BJ (cell line): ENCODE data around the gene RCOR1. TPM values are rescaled to one million over a fixed set of nuclear protein-coding genes. Genes with fewer than 3 reads are reported as not detected.

ENCODE experiments used
- CTCF ChIA-PET: fragments of 350-600 bp; formaldehyde crosslinking; extraction: SDS; loops from one replicate; lab custom pipeline; 2021; ENCODE audit warnings: antibody characterized with exemption, inconsistent platforms; lab: Yijun Ruan, JAX
- POLR2A ChIA-PET: fragments of 300-600 bp; sonication (Branson Sonifier 250); formaldehyde crosslinking; extraction: SDS; loops from one replicate; lab custom pipeline; 2021; ENCODE audit warnings: antibody characterized with exemption; lab: Charles Lee
- DNase-seq: peaks from one replicate; pipeline ENCODE4 v3.0.0-alpha.2; 2011; ENCODE audit warnings: low read depth
- H3K27me3 ChIP-seq: 2 replicates; pipeline ENCODE4 v1.6.0; 2011; ENCODE audit warnings: low read length; ENCODE audit not compliant: control insufficient read depth, insufficient read depth
- H3K36me3 ChIP-seq: 2 replicates; pipeline ENCODE4 v1.5.1; 2011; ENCODE audit warnings: low read length; ENCODE audit not compliant: control insufficient read depth, insufficient read depth
- H3K4me3 ChIP-seq: 2 replicates; pipeline ENCODE4 v1.5.1; 2011; ENCODE audit warnings: low read depth, mild to moderate bottlenecking, control low read depth, low read length
- polyA plus RNA-seq: library from polyadenylated mRNA; depleted of rRNA; stranded (reverse); fragments of >200 nt; gene quantifications from 2 replicates; pipeline ENCODE4 v1.2.3, GENCODE V29; 2011
- TF ChIP-seq, protein P1 (sequence below): IDR thresholded peaks from 2 replicates; pipeline ENCODE4 v1.5.1; 2011; ENCODE audit warnings: low read depth, mild to moderate bottlenecking, control low read depth, inconsistent platforms, low read length, moderate library complexity; ENCODE audit not compliant: insufficient read depth

Gene RCOR1
- polyA plus RNA-seq, 1 experiment = 7.9 TPM

DNA sequence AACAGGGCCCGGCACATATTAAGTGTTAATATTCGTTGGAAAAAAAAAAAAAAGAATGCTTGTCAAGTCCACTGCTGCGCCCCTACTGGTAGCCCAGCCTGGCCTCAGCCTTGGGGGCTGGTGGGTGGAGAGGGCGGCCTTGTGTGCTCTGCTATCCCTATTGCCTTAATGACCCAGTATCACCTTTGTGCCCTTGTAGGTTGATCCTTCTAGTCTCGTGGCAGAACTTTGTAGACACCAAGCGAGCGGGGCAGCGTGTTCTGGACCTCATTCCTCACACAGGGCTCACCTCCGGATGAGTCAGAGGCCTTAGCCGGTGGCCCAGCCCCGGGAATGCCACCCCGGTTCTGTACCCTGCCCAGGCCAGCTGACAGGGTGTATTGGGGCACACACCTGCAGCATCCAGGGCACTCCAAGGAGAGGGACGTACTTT lies 1.8 kb upstream of the RCOR1 start:
- TF ChIP-seq, protein P1, sequence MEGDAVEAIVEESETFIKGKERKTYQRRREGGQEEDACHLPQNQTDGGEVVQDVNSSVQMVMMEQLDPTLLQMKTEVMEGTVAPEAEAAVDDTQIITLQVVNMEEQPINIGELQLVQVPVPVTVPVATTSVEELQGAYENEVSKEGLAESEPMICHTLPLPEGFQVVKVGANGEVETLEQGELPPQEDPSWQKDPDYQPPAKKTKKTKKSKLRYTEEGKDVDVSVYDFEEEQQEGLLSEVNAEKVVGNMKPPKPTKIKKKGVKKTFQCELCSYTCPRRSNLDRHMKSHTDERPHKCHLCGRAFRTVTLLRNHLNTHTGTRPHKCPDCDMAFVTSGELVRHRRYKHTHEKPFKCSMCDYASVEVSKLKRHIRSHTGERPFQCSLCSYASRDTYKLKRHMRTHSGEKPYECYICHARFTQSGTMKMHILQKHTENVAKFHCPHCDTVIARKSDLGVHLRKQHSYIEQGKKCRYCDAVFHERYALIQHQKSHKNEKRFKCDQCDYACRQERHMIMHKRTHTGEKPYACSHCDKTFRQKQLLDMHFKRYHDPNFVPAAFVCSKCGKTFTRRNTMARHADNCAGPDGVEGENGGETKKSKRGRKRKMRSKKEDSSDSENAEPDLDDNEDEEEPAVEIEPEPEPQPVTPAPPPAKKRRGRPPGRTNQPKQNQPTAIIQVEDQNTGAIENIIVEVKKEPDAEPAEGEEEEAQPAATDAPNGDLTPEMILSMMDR = peak; percentile 73
- Histone ChIP-seq H3K4me3 (peak overlapping the region; percentile 88), H3K36me3 (no peaks in the 10 kb centered on the region), H3K27me3 (no peaks in the 10 kb centered on the region)
- ChIA-PET CTCF (interaction anchor here (1.0 to 1.1 kb wide), 3 partner anchors 10 to 65 kb away, joined by 3 to 5 read pairs (median 3); no protein-coding TSS in a partner anchor), POLR2A (no interaction called here)
- DNase-seq = no peak

DNA sequence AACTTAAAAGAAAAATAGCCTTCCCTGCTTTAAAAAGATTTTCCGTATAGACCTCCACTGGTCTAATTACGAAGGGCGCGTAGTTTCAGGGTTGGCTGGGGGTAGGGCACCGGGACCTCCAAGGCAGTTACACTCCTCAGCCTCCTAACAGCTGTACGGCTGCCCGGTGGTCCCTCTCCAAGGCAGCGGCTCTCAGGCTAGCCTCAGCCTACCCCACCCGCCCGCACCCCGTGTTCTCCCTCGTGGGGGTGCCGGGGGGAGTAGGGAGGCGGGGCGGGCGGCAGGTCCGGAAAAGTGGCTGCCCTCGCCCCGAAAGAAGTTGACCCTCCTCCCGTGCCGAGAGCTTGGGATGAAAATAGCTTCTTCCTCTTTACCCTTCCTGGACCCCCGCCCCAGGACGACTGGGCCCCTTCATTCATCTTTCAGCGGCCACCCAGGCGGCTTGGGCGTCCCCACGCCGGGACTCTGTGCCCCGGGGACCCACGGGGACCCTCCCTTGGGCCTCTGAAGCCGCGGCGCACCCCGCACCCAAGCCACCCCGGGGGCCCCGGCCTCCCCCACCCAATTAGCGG lies 991 bp upstream of the RCOR1 start:
- TF ChIP-seq, protein P1 = no peak
- Histone ChIP-seq H3K36me3 (no peaks in the 10 kb centered on the region), H3K4me3 (peak overlapping the region; percentile 88), H3K27me3 (no peaks in the 10 kb centered on the region)
- no peak for DNase-seq
- ChIA-PET CTCF (interaction anchor here (0.6 to 1.1 kb wide), 4 partner anchors 11 to 103 kb away, joined by 3 to 5 read pairs (median 3); no protein-coding TSS in a partner anchor), POLR2A (no interaction called here)

DNA sequence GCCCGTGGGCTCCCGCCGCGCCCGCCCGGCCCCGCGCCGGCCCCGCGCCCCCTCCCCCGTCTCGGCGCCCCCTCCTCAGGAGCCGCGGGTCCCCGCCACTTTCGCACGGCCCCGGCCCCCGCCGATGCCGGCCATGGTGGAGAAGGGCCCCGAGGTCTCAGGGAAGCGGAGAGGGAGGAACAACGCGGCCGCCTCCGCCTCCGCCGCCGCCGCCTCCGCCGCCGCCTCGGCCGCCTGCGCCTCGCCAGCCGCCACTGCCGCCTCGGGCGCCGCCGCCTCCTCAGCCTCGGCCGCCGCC lies 263 bp downstream of the RCOR1 start:
- no peak for DNase-seq
- peak overlapping the region; percentile 91 for H3K4me3 ChIP-seq
- POLR2A ChIA-PET = no interaction called here
- no peaks in the 10 kb centered on the region for H3K27me3 ChIP-seq
- TF ChIP-seq, protein P1 = no peak
- CTCF ChIA-PET = interaction anchor here (2.9 to 3.9 kb wide), 2 partner anchors 18 to 69 kb away, joined by 25 to 27 read pairs; no protein-coding TSS in a partner anchor
- H3K36me3 ChIP-seq = no peaks in the 10 kb centered on the region

DNA sequence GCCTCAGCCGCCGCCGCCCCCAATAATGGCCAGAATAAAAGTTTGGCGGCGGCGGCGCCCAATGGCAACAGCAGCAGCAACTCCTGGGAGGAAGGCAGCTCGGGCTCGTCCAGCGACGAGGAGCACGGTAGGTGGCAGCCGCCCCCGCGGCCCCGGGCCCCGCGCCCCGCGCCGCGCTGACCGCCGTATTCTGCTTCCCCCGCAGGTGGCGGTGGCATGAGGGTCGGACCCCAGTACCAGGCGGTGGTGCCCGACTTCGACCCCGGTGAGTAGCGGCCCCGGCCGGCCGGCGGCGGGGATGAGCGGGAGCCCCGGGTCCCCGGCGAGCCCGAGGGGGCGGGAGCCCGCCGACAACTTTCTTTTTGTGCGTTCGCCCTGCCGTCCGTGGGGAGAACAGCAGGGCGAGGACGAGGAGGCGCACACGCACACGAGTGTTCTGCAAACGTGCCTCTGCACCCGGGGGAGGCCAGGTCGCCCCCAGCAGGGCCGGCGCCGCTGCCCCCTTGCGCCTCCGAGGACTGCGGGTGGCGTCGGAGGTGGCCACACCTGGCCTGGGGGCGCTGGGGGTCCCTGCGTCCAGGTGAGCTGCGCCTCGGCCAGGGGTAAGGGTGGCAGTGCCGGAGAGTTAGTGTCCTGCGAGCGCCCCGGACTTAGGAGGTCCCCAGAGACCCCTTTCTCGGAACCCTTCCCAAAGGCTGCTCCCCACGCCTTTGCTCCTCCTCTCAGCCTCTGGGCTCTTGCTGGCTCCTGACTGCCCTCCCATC lies 794 bp downstream of the RCOR1 start:
- no peaks in the 10 kb centered on the region for H3K27me3 ChIP-seq
- no peaks in the 10 kb centered on the region for H3K36me3 ChIP-seq
- CTCF ChIA-PET = interaction anchor here (0.6 to 3.9 kb wide), 10 partner anchors 8 to 159 kb away, joined by 3 to 27 read pairs (median 9); no protein-coding TSS in a partner anchor
- DNase-seq = no peak
- POLR2A ChIA-PET = interaction anchor here (0.6 kb wide), 1 partner anchor 12 kb away, joined by 17 read pairs; no protein-coding TSS in a partner anchor
- TF ChIP-seq, protein P1 = peak; percentile 43
- H3K4me3 ChIP-seq = peak overlapping the region; percentile 91

DNA sequence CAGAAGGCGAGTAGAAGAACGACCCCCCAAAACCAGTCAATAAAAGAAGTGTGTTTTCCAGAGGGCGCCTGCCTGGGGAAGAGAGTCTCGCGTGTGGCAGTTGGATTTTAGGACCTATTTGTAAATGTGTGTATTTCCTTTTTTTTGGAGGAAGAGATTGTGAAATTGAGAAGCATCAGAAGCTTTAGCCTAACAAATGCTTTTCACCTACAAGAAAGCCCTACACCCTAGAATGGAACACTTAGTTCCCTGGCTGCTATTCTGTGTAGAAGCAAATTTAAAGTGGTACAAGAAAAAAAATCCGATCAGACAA lies 1.3 kb downstream of the RCOR1 start:
- no peaks in the 10 kb centered on the region for H3K27me3 ChIP-seq
- no peaks in the 10 kb centered on the region for H3K36me3 ChIP-seq
- POLR2A ChIA-PET = interaction anchor here (0.6 kb wide), 1 partner anchor 11 kb away, joined by 17 read pairs; no protein-coding TSS in a partner anchor
- no peak for DNase-seq
- H3K4me3 ChIP-seq = peak overlapping the region; percentile 91
- TF ChIP-seq, protein P1 = no peak
- CTCF ChIA-PET = interaction anchor here (0.6 to 3.9 kb wide), 15 partner anchors 8 to 861 kb away, joined by 3 to 27 read pairs (median 5); no protein-coding TSS in a partner anchor
